Karpas-422 (cell line): Measurements from ENCODE around the gene GFI1B. TPM values are rescaled to one million over a fixed set of nuclear protein-coding genes. Genes with fewer than 3 reads are reported as not detected.
"Not testable (repeated sequence)": the region's sequence is repeated elsewhere in the genome, so short reads cannot be mapped to it uniquely, and the experiment has no call there.

Experiments
- DNase-seq: peaks from one replicate; pipeline ENCODE4 v3.0.0-alpha.2; 2015
- H2AFZ ChIP-seq: fragments of 200-600 bp; sonication (generic); 2 replicates; pipeline ENCODE4 v1.6.1; 2014; ENCODE audit warnings: antibody characterized with exemption, low read length, mixed read lengths
- H3K27ac ChIP-seq: fragments of 200-600 bp; sonication (generic); 2 replicates; pipeline ENCODE4 v1.5.1; 2014; ENCODE audit warnings: mild to moderate bottlenecking, low read length, moderate library complexity
- H3K27me3 ChIP-seq: fragments of 200-600 bp; sonication (generic); 2 replicates; pipeline ENCODE4 v1.6.1; 2014; ENCODE audit warnings: low read length, mixed read lengths
- H3K36me3 ChIP-seq: fragments of 200-600 bp; sonication (generic); 2 replicates; pipeline ENCODE4 v1.6.1; 2014; ENCODE audit warnings: low read length, mixed read lengths; ENCODE audit not compliant: insufficient read depth
- H3K4me1 ChIP-seq: fragments of 200-600 bp; sonication (generic); 2 replicates; pipeline ENCODE4 v1.6.1; 2014; ENCODE audit warnings: mild to moderate bottlenecking, low read length, mixed read lengths
- H3K4me2 ChIP-seq: fragments of 200-600 bp; sonication (generic); 2 replicates; pipeline ENCODE4 v1.6.1; 2014; ENCODE audit warnings: low read length, low read depth, mild to moderate bottlenecking; ENCODE audit not compliant: poor library complexity, severe bottlenecking
- H3K4me3 ChIP-seq: fragments of 200-600 bp; sonication (generic); 2 replicates; pipeline ENCODE4 v1.5.1; 2014; ENCODE audit warnings: mild to moderate bottlenecking, antibody characterized with exemption, low read length, mixed read lengths
- H3K79me2 ChIP-seq: fragments of 200-600 bp; sonication (generic); 2 replicates; pipeline ENCODE4 v1.6.1; 2014; ENCODE audit warnings: mild to moderate bottlenecking, low read length, mixed read lengths
- H3K9ac ChIP-seq: fragments of 200-600 bp; sonication (generic); 2 replicates; pipeline ENCODE4 v1.6.0; 2014; ENCODE audit warnings: low read length
- H3K9me2 ChIP-seq: fragments of 200-600 bp; sonication (generic), shearing (Covaris generic); replicated peaks from 2 replicates; pipeline ENCODE4 v1.6.0; 2014; ENCODE audit warnings: mild to moderate bottlenecking, low read length, moderate library complexity; ENCODE audit not compliant: insufficient read depth
- H3K9me3 ChIP-seq: fragments of 300-700, 200-600 bp; sonication (generic); 2 replicates; pipeline ENCODE4 v1.6.1; 2014; ENCODE audit warnings: low read length, mixed read lengths
- H4K20me1 ChIP-seq: fragments of 200-600 bp; sonication (generic); 2 replicates; pipeline ENCODE4 v1.6.1; 2014; ENCODE audit warnings: mild to moderate bottlenecking, antibody characterized with exemption, low read length, low read depth; ENCODE audit not compliant: insufficient read depth
- total RNA-seq: library from RNA; depleted of rRNA; stranded (reverse); fragments of >200 nt; shearing (Covaris generic); gene quantifications from 2 replicates; pipeline ENCODE4 v1.2.3, GENCODE V29; 2014; ENCODE audit warnings: low replicate concordance

Gene GFI1B
- total RNA-seq, 1 experiment from 2014 or later, result 6.5 TPM

DNA sequence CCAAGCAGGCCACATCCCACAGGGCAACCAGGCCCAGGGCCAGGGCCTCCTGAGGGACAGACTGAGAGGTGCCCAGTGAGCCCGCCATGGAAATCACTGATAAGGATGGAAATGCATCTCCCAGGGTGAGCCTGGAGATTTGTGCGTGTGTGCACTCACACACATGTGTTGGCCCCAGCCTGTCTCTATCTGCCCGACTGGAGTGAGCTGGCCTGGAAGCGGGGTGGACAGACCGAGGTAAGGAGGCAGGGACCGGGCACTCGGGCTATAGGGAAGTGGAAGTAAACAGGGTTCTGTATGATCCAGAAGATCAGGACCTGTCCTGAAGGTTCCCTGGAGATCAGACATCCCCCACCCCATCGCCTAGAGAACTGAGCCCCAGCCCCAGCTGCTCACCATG lies 17.4 kb downstream of the GFI1B start:
- H3K9me3 ChIP-seq, result no peaks in the 10 kb centered on the region
- H3K9ac ChIP-seq, result peak overlapping the region; percentile 38
- no peak overlapping the region for H2AFZ ChIP-seq
- H3K4me2 ChIP-seq, result peak overlapping the region; percentile 17
- H3K79me2 ChIP-seq, result no peaks in the 10 kb centered on the region
- DNase-seq, result no peak
- H3K9me2 ChIP-seq, result no peaks in the 10 kb centered on the region
- H3K4me1 ChIP-seq, result peaks cover 47% of the 10 kb centered on the region
- 0 out of 2 replicates have a peak, but pooled peaks cover 3% of the 10 kb centered on the region for H4K20me1 ChIP-seq
- no peaks in the 10 kb centered on the region for H3K27me3 ChIP-seq
- H3K36me3 ChIP-seq, result no peaks in the 10 kb centered on the region
- no peak overlapping the region for H3K27ac ChIP-seq
- H3K4me3 ChIP-seq, result no peak overlapping the region

DNA sequence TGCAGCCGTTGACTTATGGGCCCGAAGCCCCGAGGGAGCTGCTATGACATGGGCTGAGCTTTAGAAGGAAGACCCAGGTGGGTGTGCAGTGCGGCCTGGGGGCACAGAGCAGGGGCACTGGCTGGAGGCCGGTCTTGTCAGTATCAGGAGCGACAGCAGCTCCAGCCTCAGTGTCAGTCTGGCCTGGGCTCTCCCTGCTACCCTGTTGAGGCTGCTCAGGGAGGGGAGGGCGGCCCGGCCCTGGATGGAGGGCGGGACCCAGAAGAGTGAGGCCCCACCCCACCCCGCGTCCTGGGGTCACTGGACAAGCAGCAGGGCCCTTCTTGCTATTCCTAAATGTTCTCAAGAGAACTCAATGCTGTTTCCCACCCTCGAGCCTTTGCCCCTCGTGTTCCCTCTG lies 18.0 kb downstream of the GFI1B start:
- H3K9me3 ChIP-seq, result no peaks in the 10 kb centered on the region

GRCh38 chr9:132997591-132997990 lies 19.1 kb downstream of the GFI1B start:
- Histone ChIP-seq H3K36me3 (no peaks in the 10 kb centered on the region), H3K4me1 (peaks cover 43% of the 10 kb centered on the region), H3K79me2 (no peaks in the 10 kb centered on the region), H3K9ac (no peak overlapping the region), H2AFZ (no peak overlapping the region), H3K27me3 (no peaks in the 10 kb centered on the region), H3K9me2 (no peaks in the 10 kb centered on the region), H3K4me2 (no peak overlapping the region), H3K9me3 (no peaks in the 10 kb centered on the region), H4K20me1 (0 out of 2 replicates have a peak, but pooled peaks cover 3% of the 10 kb centered on the region), H3K27ac (no peak overlapping the region), H3K4me3 (no peak overlapping the region)
- no peak for DNase-seq

More for the DNA sequence above, 18.0 kb downstream of the GFI1B start:
- Histone ChIP-seq H4K20me1 (0 out of 2 replicates have a peak, but pooled peaks cover 3% of the 10 kb centered on the region), H3K27ac (no peak overlapping the region), H2AFZ (no peak overlapping the region), H3K9ac (peak overlapping the region; percentile 38), H3K4me1 (peaks cover 40% of the 10 kb centered on the region), H3K4me2 (no peak overlapping the region), H3K9me2 (no peaks in the 10 kb centered on the region), H3K27me3 (no peaks in the 10 kb centered on the region), H3K4me3 (no peak overlapping the region), H3K79me2 (no peaks in the 10 kb centered on the region), H3K36me3 (no peaks in the 10 kb centered on the region)
- DNase-seq, result no peak

DNA sequence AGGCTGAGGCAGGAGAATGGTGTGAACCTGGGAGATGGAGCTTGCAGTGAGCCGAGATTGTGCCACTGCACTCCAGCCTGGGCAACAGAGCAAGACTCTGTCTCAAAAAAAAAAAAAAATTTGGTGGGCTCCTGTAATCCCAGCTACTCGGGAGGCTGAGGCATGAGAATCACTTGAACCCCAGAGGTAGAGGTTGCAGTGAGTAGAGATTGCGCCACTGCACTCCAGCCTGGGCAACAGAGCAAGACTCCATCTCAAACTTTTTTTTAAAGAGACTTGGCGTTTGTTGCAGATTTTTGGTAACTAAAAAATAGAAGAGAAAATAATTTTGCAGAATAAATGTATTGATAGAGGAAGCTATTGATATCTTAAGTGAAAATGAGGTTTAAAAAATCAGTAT lies 19.7 kb downstream of the GFI1B start:
- H3K79me2 ChIP-seq, H2AFZ ChIP-seq, H3K9ac ChIP-seq, H3K4me3 ChIP-seq, H3K9me3 ChIP-seq, H4K20me1 ChIP-seq, H3K4me2 ChIP-seq, DNase-seq, H3K27ac ChIP-seq, H3K36me3 ChIP-seq, H3K9me2 ChIP-seq, H3K27me3 ChIP-seq: not testable (repeated sequence)
- peaks cover 49% of the 10 kb centered on the region for H3K4me1 ChIP-seq

- no peak overlapping the region for H3K9ac ChIP-seq
- no peak overlapping the region for H3K27ac ChIP-seq
Measured at GRCh38 chr9:132998831-132999635, 20.5 kb downstream of the GFI1B start.

GRCh38 chr9:133002147-133003070 lies 23.9 kb downstream of the GFI1B start:
- Histone ChIP-seq H3K9me2 (no peaks in the 10 kb centered on the region), H3K4me3 (0 out of 2 replicates have a peak overlapping the region, but pooled peaks have one; percentile 58), H3K9me3 (no peaks in the 10 kb centered on the region), H3K4me2 (peak overlapping the region; percentile 81), H3K27ac (no peak overlapping the region), H3K4me1 (peaks cover 51% of the 10 kb centered on the region), H2AFZ (no peak overlapping the region), H3K36me3 (no peaks in the 10 kb centered on the region), H3K27me3 (no peaks in the 10 kb centered on the region), H3K9ac (peak overlapping the region; percentile 58), H4K20me1 (no peaks in the 10 kb centered on the region), H3K79me2 (no peaks in the 10 kb centered on the region)
- DNase-seq, result peak; percentile 54

More at GRCh38 chr9:132998831-132999635, 20.5 kb downstream of the GFI1B start:
- H3K4me3 ChIP-seq, result no peak overlapping the region
- H4K20me1 ChIP-seq, result 0 out of 2 replicates have a peak, but pooled peaks cover 3% of the 10 kb centered on the region
- H3K4me2 ChIP-seq, result no peak overlapping the region
- peaks cover 54% of the 10 kb centered on the region for H3K4me1 ChIP-seq
- no peaks in the 10 kb centered on the region for H3K36me3 ChIP-seq
- no peak for DNase-seq
- H3K9me3 ChIP-seq, result no peaks in the 10 kb centered on the region
- no peaks in the 10 kb centered on the region for H3K9me2 ChIP-seq
- no peak overlapping the region for H2AFZ ChIP-seq
- H3K27me3 ChIP-seq, result no peaks in the 10 kb centered on the region
- H3K79me2 ChIP-seq, result no peaks in the 10 kb centered on the region

- no peaks in the 10 kb centered on the region for H3K27me3 ChIP-seq
- peaks cover 51% of the 10 kb centered on the region for H3K4me1 ChIP-seq
- H3K9ac ChIP-seq, result peak overlapping the region; percentile 58
- H3K36me3 ChIP-seq, result no peaks in the 10 kb centered on the region
- H3K9me3 ChIP-seq, result no peaks in the 10 kb centered on the region
- no peak overlapping the region for H3K27ac ChIP-seq
- H2AFZ ChIP-seq, result no peak overlapping the region
- peak; percentile 62 for DNase-seq
- H3K9me2 ChIP-seq, result no peaks in the 10 kb centered on the region
- H4K20me1 ChIP-seq, result no peaks in the 10 kb centered on the region
- peak overlapping the region; percentile 81 for H3K4me2 ChIP-seq
- no peaks in the 10 kb centered on the region for H3K79me2 ChIP-seq
- H3K4me3 ChIP-seq, result peak overlapping the region; percentile 58
Measured at GRCh38 chr9:133003071-133003461, 24.6 kb downstream of the GFI1B start.

- H3K4me1 ChIP-seq, result peaks cover 55% of the 10 kb centered on the region
- peak overlapping the region; percentile 81 for H3K27ac ChIP-seq
- peak overlapping the region; percentile 58 for H3K4me3 ChIP-seq
- H4K20me1 ChIP-seq, result no peaks in the 10 kb centered on the region
- peak overlapping the region; percentile 13; the same call in 1 of the 2 replicates for H2AFZ ChIP-seq
- peak overlapping the region; percentile 67 for H3K9ac ChIP-seq
- no peaks in the 10 kb centered on the region for H3K9me3 ChIP-seq
- DNase-seq, result peak; percentile 95
- no peaks in the 10 kb centered on the region for H3K27me3 ChIP-seq
- H3K4me2 ChIP-seq, result peak overlapping the region; percentile 81
- no peaks in the 10 kb centered on the region for H3K79me2 ChIP-seq
- H3K9me2 ChIP-seq, result no peaks in the 10 kb centered on the region
- H3K36me3 ChIP-seq, result no peaks in the 10 kb centered on the region
Measured at GRCh38 chr9:133003671-133004090, 25.2 kb downstream of the GFI1B start.
